Ishikawa (cell line): ENCODE measurements around the gene COG5.

Experiments used
- EP300 ChIP-seq: IDR thresholded peaks from 2 replicates; pipeline ENCODE4 v1.6.1; 2012; ENCODE audit warnings: borderline replicate concordance
- TAF1 ChIP-seq: IDR thresholded peaks from 2 replicates; pipeline ENCODE4 v1.6.1; 2012; ENCODE audit warnings: low read depth, mild to moderate bottlenecking
- TCF12 ChIP-seq: IDR thresholded peaks from 2 replicates; pipeline ENCODE4 v1.6.1; 2012; ENCODE audit warnings: low read depth
- TEAD4 ChIP-seq: IDR thresholded peaks from 2 replicates; pipeline ENCODE4 v1.6.1; 2012
- TF ChIP-seq, protein P1 (sequence below): IDR thresholded peaks from 2 replicates; pipeline ENCODE4 v1.6.1; 2012; ENCODE audit warnings: low read depth, mild to moderate bottlenecking

DNA sequence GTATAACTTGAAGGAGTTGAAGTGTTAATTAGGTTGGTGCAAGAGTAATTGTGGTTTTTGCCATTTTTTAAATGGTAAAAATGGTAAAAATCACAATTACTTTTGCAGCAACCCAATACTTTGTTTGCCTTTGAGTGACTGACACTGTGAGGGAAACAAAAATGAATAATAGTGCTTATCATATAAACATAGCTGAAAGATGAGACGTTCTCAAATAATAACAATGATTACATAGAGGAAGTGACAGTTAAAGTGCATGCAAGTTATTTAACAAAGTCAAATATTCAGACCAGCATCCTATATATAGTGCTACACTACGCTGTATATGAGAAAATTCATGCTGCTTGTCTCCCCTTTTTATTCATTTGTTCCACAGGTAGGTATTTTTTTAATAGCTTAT is 399.6 kb downstream of the COG5 start:
- TF ChIP-seq TCF12 (no peak), TEAD4 (no peak), TAF1 (no peak), EP300 (no peak)
- TF ChIP-seq, protein P1, sequence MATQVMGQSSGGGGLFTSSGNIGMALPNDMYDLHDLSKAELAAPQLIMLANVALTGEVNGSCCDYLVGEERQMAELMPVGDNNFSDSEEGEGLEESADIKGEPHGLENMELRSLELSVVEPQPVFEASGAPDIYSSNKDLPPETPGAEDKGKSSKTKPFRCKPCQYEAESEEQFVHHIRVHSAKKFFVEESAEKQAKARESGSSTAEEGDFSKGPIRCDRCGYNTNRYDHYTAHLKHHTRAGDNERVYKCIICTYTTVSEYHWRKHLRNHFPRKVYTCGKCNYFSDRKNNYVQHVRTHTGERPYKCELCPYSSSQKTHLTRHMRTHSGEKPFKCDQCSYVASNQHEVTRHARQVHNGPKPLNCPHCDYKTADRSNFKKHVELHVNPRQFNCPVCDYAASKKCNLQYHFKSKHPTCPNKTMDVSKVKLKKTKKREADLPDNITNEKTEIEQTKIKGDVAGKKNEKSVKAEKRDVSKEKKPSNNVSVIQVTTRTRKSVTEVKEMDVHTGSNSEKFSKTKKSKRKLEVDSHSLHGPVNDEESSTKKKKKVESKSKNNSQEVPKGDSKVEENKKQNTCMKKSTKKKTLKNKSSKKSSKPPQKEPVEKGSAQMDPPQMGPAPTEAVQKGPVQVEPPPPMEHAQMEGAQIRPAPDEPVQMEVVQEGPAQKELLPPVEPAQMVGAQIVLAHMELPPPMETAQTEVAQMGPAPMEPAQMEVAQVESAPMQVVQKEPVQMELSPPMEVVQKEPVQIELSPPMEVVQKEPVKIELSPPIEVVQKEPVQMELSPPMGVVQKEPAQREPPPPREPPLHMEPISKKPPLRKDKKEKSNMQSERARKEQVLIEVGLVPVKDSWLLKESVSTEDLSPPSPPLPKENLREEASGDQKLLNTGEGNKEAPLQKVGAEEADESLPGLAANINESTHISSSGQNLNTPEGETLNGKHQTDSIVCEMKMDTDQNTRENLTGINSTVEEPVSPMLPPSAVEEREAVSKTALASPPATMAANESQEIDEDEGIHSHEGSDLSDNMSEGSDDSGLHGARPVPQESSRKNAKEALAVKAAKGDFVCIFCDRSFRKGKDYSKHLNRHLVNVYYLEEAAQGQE: no peak
